GM23248 (cell line): ENCODE results near the gene NHS.

Experiments
- EZH2 ChIP-seq: fragments of 200-600 bp; sonication (generic); IDR thresholded peaks from 2 replicates; pipeline ENCODE4 v1.6.1; 2018; ENCODE audit warnings: antibody characterized with exemption, mild to moderate bottlenecking; ENCODE audit not compliant: insufficient read depth, poor library complexity, severe bottlenecking
- EZH2phosphoT487 ChIP-seq: fragments of 200-600 bp; sonication (generic); IDR thresholded peaks from 2 replicates; pipeline ENCODE4 v1.6.1; 2018; ENCODE audit warnings: antibody characterized with exemption, moderate library complexity, mild to moderate bottlenecking, low read depth; ENCODE audit not compliant: insufficient read depth

GRCh38 chrX:17735406-17735805 lies 360.4 kb downstream of the NHS start:
- TF ChIP-seq EZH2, result no peak
- no peak for TF ChIP-seq EZH2phosphoT487
